Trophoblast cell (in vitro differentiated cells and primary cell): ENCODE results near the gene ATG13.

Experiments
- DNase-seq, 2 donors: peaks; one replicate each; pipeline ENCODE4 v3.0.0-alpha.2; 2016
- H2AFZ ChIP-seq: 2 replicates; pipeline ENCODE4 v1.6.1; 2013; ENCODE audit warnings: low read length, moderate library complexity, mild to moderate bottlenecking; ENCODE audit not compliant: insufficient read depth, poor library complexity
- H2AK5ac ChIP-seq: 2 replicates; pipeline ENCODE4 v1.6.1; 2013; ENCODE audit warnings: mild to moderate bottlenecking, low read length
- H2BK120ac ChIP-seq: 2 replicates; pipeline ENCODE4 v1.6.1; 2013; ENCODE audit warnings: low read length, mild to moderate bottlenecking, moderate library complexity; ENCODE audit not compliant: insufficient read depth, poor library complexity
- H2BK12ac ChIP-seq: 2 replicates; pipeline ENCODE4 v1.6.1; 2013; ENCODE audit warnings: mild to moderate bottlenecking, low read length, moderate library complexity
- H2BK5ac ChIP-seq: 2 replicates; pipeline ENCODE4 v1.6.1; 2013; ENCODE audit warnings: low read length, low read depth, moderate library complexity, mild to moderate bottlenecking; ENCODE audit not compliant: poor library complexity
- H3K14ac ChIP-seq: 2 replicates; pipeline ENCODE4 v1.6.1; 2013; ENCODE audit warnings: mild to moderate bottlenecking, low read length
- H3K18ac ChIP-seq: 2 replicates; pipeline ENCODE4 v1.6.1; 2013; ENCODE audit warnings: mild to moderate bottlenecking, low read length
- H3K23ac ChIP-seq: 2 replicates; pipeline ENCODE4 v1.6.1; 2013; ENCODE audit warnings: low read length
- H3K27ac ChIP-seq: 2 replicates; pipeline ENCODE4 v1.5.1; 2013; ENCODE audit warnings: low read depth, mild to moderate bottlenecking, inconsistent platforms, low read length, moderate library complexity
- H3K27me3 ChIP-seq: 2 replicates; pipeline ENCODE4 v1.6.1; 2013; ENCODE audit warnings: inconsistent platforms, mild to moderate bottlenecking, low read length, moderate library complexity; ENCODE audit not compliant: insufficient read depth
- H3K36me3 ChIP-seq, 2 experiments: 1 replicate in 1 of 2; 2 replicates in 1 of 2; pipeline ENCODE4 v1.6.1; 2013; ENCODE audit warnings: low read length in 2 of 2, mild to moderate bottlenecking in 2 of 2, moderate library complexity in 1 of 2; ENCODE audit not compliant: insufficient read depth in 2 of 2, control insufficient read depth in 1 of 2
- H3K4ac ChIP-seq: 2 replicates; pipeline ENCODE4 v1.6.1; 2013; ENCODE audit warnings: low read depth, mild to moderate bottlenecking, low read length, moderate library complexity
- H3K4me1 ChIP-seq, 2 experiments: 1 replicate in 1 of 2; 2 replicates in 1 of 2; pipeline ENCODE4 v1.6.1; 2013; ENCODE audit warnings: low read length in 2 of 2, mild to moderate bottlenecking in 2 of 2, moderate library complexity in 1 of 2; ENCODE audit not compliant: insufficient read depth in 2 of 2, control insufficient read depth in 1 of 2
- H3K4me2 ChIP-seq: 2 replicates; pipeline ENCODE4 v1.6.1; 2013; ENCODE audit warnings: inconsistent platforms, mild to moderate bottlenecking, low read length, moderate library complexity
- H3K4me3 ChIP-seq: 2 replicates; pipeline ENCODE4 v1.5.1; 2013; ENCODE audit warnings: mild to moderate bottlenecking, low read depth, low read length, inconsistent platforms
- H3K79me1 ChIP-seq: one replicate; pipeline ENCODE4 v1.6.1; 2013; ENCODE audit warnings: low read length
- H3K79me2 ChIP-seq: 2 replicates; pipeline ENCODE4 v1.6.1; 2013; ENCODE audit warnings: low read length, mild to moderate bottlenecking; ENCODE audit not compliant: control insufficient read depth, insufficient read depth, poor library complexity
- H3K9ac ChIP-seq: 2 replicates; pipeline ENCODE4 v1.6.1; 2013; ENCODE audit warnings: mild to moderate bottlenecking, low read length
- H3K9me3 ChIP-seq: 2 replicates; pipeline ENCODE4 v1.6.1; 2013; ENCODE audit warnings: low read depth, mild to moderate bottlenecking, control low read depth, inconsistent platforms, low read length; ENCODE audit not compliant: insufficient read depth
- H4K12ac ChIP-seq: 2 replicates; pipeline ENCODE4 v1.6.1; 2013; ENCODE audit warnings: low read depth, mild to moderate bottlenecking, low read length, moderate library complexity
- H4K8ac ChIP-seq: 2 replicates; pipeline ENCODE4 v1.6.1; 2013; ENCODE audit warnings: low read depth, mild to moderate bottlenecking, low read length, moderate library complexity
- H4K91ac ChIP-seq: one replicate; pipeline ENCODE4 v1.6.1; 2013; ENCODE audit warnings: low read depth, mild to moderate bottlenecking, low read length, moderate library complexity
- whole genome bisulfite sequencing: extraction: QIAGEN DNeasy Blood & Tissue Kit; methylation state at CpG from one replicate; pipeline ENCODE4 v1.1.7; 2013; ENCODE audit warnings: missing lambda C conversion rate; ENCODE audit not compliant: insufficient read length, insufficient coverage; ENCODE audit errors: extremely low coverage; 5-methylcytosine and 5-hydroxymethylcytosine counted together

The ATG13 gene

GRCh38 chr11:46640036-46640788, 22.9 kb downstream of the ATG13 start:
- Histone ChIP-seq H3K4me1 (no peaks in the 10 kb centered on the region), H3K27me3 (no peaks in the 10 kb centered on the region), H3K4me2 (no peak overlapping the region), H2BK120ac (no peak overlapping the region), H2AFZ (no peak overlapping the region), H3K4ac (no peak overlapping the region), H2AK5ac (no peak overlapping the region), H3K14ac (no peak overlapping the region), H3K9me3 (no peaks in the 10 kb centered on the region), H3K4me3 (no peak overlapping the region), H3K27ac (no peak overlapping the region), H4K91ac (no peak overlapping the region), H3K79me2 (no peaks in the 10 kb centered on the region), H3K9ac (no peak overlapping the region), H3K36me3 (peaks cover 1 to 9% of the 10 kb centered on the region in 2 experiments), H4K8ac (no peak overlapping the region), H2BK12ac (no peak overlapping the region), H2BK5ac (no peak overlapping the region), H3K79me1 (no peaks in the 10 kb centered on the region), H3K23ac (no peak overlapping the region), H3K18ac (no peak overlapping the region), H4K12ac (no peak overlapping the region)
- DNase-seq = no peak
- no CpG with 5 or more reads among the region's 6 CpGs for WGBS

GRCh38 chr11:46641639-46642038, 24.3 kb downstream of the ATG13 start:
- Histone ChIP-seq H2AK5ac (no peak overlapping the region), H4K91ac (no peak overlapping the region), H2BK120ac (no peak overlapping the region), H3K18ac (no peak overlapping the region), H3K79me2 (no peaks in the 10 kb centered on the region), H3K9ac (no peak overlapping the region), H3K79me1 (no peaks in the 10 kb centered on the region), H4K12ac (no peak overlapping the region), H3K27ac (no peak overlapping the region), H3K4me3 (no peak overlapping the region), H4K8ac (no peak overlapping the region), H3K4ac (no peak overlapping the region), H2BK12ac (no peak overlapping the region), H3K36me3 (peaks cover 6 to 18% of the 10 kb centered on the region in 2 experiments), H3K23ac (no peak overlapping the region), H3K14ac (no peak overlapping the region), H2BK5ac (no peak overlapping the region), H3K4me1 (no peaks in the 10 kb centered on the region), H3K9me3 (no peaks in the 10 kb centered on the region), H3K4me2 (no peak overlapping the region), H2AFZ (no peak overlapping the region), H3K27me3 (no peaks in the 10 kb centered on the region)
- no CpG with 5 or more reads among the region's 3 CpGs for WGBS
- DNase-seq = no peak

GRCh38 chr11:46642627-46643335, 25.4 kb downstream of the ATG13 start:
- Histone ChIP-seq H3K79me1 (no peaks in the 10 kb centered on the region), H3K4me3 (no peak overlapping the region), H3K4ac (no peak overlapping the region), H3K9ac (no peak overlapping the region), H2BK120ac (no peak overlapping the region), H3K4me1 (no peaks in the 10 kb centered on the region), H3K23ac (no peak overlapping the region), H4K91ac (no peak overlapping the region), H3K9me3 (no peaks in the 10 kb centered on the region), H2BK5ac (no peak overlapping the region), H4K8ac (no peak overlapping the region), H2AK5ac (no peak overlapping the region), H2BK12ac (no peak overlapping the region), H3K27ac (no peak overlapping the region), H3K14ac (no peak overlapping the region), H3K18ac (no peak overlapping the region), H3K27me3 (no peaks in the 10 kb centered on the region), H2AFZ (no peak overlapping the region), H3K4me2 (no peak overlapping the region), H4K12ac (no peak overlapping the region), H3K36me3 (peaks cover 11 to 24% of the 10 kb centered on the region in 2 experiments), H3K79me2 (no peaks in the 10 kb centered on the region)
- no peak for DNase-seq
- no CpG with 5 or more reads among the region's 8 CpGs for WGBS

- no peak overlapping the region for H4K91ac ChIP-seq
- H3K79me1 ChIP-seq = no peaks in the 10 kb centered on the region
- no peak overlapping the region for H3K9ac ChIP-seq
- no peak overlapping the region for H2BK5ac ChIP-seq
- H2AFZ ChIP-seq = no peak overlapping the region
- H3K18ac ChIP-seq = no peak overlapping the region
- H3K36me3 ChIP-seq = peaks cover 14 to 26% of the 10 kb centered on the region in 2 experiments
- no peak overlapping the region for H3K4me2 ChIP-seq
- H3K9me3 ChIP-seq = no peaks in the 10 kb centered on the region
- no peak overlapping the region for H2BK120ac ChIP-seq
- H3K14ac ChIP-seq = no peak overlapping the region
- H3K79me2 ChIP-seq = no peaks in the 10 kb centered on the region
- WGBS = no CpG with 5 or more reads among the region's 3 CpGs
- no peak overlapping the region for H3K4ac ChIP-seq
- no peak for DNase-seq
- H3K4me1 ChIP-seq = no peaks in the 10 kb centered on the region
- no peak overlapping the region for H3K4me3 ChIP-seq
- no peak overlapping the region for H4K8ac ChIP-seq
- no peak overlapping the region for H3K23ac ChIP-seq
- H4K12ac ChIP-seq = no peak overlapping the region
- H2AK5ac ChIP-seq = no peak overlapping the region
- H2BK12ac ChIP-seq = no peak overlapping the region
- H3K27me3 ChIP-seq = no peaks in the 10 kb centered on the region
- no peak overlapping the region for H3K27ac ChIP-seq
These were observed 26.2 kb downstream of the ATG13 start for GRCh38 chr11:46643531-46643930.
